Glomerular endothelial cell (primary cell): Measurements from ENCODE around the gene MICAL2. TPM values are rescaled to one million over a fixed set of nuclear protein-coding genes. Genes with fewer than 3 reads are reported as not detected.

Experiments
- DNase-seq: peaks from one replicate; pipeline ENCODE4 v3.0.0-alpha.2; 2011; ENCODE audit warnings: low read depth, low spot score; ENCODE audit errors: extremely low read depth
- total RNA-seq: library from RNA; depleted of rRNA; stranded (reverse); fragments of >200 nt; gene quantifications from 2 replicates; pipeline ENCODE4 v1.2.3, GENCODE V29; 2015

The MICAL2 gene
- total RNA-seq, 1 donor from 2014 or later: 252 TPM

GRCh38 chr11:12077535-12078280, 32.7 kb upstream of the MICAL2 start:
- DNase-seq: no peak

DNA sequence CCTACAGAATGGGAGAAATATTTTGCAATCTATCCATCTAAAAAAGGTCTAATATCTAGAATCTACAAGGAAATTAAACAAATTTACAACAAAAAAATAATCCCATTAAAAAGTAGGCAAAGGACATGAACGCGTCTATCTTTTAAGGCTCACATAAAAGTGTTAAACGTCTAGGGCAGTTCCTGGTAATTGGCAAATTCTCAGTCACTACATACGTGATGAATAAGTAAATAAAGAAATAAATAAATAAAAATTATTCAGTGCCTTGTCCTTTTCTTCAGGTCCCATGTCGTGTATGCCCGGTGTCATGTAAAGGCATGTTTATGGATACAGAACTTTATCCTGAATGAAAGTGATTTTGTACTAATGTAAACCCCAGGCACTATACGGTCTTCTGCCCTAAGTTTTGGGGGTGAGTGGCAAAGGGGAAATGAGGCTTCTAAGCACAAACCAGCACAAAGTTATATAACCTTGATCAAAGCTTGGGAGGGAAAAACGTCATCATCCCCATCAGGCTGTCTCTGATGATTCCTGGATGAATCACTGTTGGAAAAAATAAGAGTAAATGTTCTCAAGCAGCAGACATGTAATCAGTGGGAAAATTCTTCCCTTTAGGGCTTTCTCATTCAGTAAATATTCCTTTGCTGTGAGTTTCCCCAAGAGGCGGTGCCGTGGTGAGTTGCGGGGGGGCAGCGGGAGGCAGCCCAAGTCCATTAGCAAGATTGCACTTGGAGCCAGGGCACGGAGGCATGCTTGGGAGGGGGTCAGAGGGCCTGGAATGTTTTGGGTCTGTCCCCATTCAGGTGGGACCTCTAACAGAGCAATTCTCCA, 30.4 kb upstream of the MICAL2 start:
- DNase-seq: peak; percentile 91

DNA sequence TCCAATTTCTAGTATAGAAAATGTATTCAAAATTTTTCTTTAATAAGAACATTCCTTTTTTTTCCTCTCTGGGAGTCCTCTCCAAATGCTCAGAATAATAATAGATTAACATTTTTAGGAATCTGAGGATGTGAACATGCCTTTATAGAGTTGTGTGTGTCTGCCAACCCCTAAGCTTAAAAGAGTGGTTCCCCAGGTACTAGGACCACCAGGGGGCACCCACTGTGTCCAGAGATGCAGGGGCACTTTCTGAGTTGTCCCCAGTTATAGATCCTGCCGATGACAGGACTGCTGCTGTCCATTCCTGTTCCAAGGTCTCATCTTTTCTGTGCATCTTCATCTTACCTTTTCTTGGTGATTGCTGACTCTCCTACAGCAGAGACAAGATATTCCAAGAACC, 27.0 kb upstream of the MICAL2 start:
- no peak for DNase-seq

- no peak for DNase-seq
Observed at GRCh38 chr11:12084256-12084655, 26.1 kb upstream of the MICAL2 start.

DNA sequence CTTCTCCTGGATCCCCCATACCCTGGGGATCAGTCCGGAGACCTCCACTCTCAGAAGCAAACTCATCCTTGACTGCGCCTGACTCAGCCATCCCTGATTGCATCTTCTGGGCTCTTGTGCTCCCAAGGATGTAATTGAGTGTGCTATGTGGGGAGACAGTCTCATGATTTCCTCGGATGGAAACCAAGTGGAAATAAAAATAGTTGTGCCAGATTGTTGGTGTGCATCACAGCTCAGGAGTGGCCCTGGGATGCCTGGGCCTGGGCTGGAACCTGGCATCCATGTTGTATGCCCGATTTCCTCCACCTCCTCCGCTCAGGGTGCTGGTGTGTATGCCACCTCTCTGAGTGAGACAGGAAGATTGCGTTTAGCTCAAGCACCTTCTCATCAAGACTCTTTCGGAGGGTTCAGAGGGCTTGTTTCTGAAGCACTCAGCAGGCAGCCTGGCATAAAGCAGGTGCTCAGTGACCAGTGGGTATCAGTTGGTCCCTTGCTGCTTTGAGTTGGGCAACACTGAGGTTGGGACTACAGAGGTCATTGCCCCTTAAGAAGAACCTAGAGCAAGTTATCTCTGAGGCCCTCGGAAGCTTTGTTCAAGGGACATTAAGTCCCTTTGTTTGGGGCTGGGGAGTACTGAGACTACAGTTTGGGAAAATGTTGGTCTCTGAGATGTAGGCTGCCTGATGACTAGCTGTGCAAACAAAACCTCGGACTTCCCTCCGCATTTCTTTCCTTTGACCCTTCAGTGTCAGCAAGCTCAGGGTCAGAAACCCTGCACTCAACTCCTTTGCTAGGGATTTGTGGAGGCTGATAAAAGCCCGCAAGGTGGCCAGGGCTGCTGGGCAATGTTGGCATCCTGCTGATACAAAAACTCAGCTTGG, 24.8 kb upstream of the MICAL2 start:
- no peak for DNase-seq

DNA sequence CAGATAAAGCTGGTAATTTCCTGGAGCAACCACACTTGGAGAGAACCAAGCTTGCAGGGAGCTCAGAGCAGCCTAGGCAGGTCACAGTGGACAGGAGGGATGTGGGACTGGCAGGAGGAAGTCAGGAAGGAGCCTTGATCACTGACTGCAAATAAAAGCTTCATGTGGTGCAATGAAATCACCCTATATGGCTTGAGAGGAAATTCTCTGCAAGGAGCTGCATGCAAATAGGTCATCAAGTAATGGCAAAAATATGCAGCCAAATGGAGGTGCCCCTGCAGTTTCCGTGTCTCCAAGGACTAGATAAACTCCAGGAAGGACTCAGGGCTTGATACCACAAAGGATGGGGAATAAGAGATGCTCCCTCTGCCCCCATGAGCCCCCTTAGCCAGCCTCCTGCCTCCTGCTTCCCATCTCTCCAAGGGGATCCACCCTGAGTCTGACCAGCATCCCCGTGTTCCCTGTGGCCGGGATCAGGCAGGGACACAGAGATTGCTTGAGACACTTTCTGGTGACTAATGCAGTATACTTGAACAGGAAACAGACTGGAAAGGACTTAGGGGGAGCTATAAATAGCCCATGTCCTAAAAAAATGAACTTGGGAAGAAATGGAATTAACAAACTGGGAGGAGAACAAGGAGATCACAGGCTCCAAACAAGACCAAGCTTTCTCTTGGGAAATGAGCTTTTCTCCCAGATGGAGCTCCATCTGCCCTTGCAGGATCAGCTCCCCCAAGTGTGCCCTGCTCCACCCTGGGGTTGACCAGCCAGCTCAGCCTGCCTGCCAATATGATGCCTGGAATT, 23.9 kb upstream of the MICAL2 start:
- peak; percentile 87 for DNase-seq

- no peak for DNase-seq
Observed at GRCh38 chr11:12087075-12088004, 23.1 kb upstream of the MICAL2 start.

GRCh38 chr11:12088047-12088481, 22.3 kb upstream of the MICAL2 start:
- DNase-seq: no peak

DNA sequence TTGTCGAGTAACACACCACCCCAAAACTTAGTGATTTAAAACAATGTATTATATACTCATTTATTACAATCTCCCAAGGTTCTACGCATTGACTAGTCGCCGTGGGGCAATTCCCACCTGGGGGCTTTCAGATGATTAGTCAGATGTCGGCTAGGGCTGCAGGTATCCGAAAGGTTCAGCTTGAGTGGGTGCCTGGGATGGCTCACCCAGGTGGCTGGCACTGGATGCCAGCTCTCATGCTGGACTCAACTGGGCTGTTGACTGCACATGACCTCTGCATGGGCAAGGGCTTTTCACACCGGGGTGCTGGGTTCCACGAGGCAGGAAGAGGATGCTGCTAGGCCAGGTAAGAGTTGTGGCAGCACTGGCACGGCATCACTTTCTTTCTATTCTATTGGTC, 21.9 kb upstream of the MICAL2 start:
- no peak for DNase-seq

DNA sequence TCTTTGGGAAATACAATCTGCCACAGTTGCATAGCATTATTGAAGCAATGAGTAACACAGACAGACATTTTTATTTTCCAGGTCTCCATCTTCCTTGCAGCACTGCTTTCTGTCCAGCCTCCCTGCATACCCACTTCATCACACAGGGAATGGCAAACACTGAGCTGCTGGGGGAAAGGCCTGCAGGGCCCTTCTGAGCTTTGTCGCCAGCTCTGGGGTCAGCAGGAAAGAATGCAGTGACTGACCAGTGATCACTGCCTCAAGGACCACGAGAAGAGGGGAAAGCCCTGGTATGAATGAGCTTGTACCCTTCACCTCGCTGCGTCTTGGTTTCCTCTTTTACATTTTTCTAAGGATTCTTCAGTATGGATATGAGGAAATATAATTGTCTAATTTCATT, 21.3 kb upstream of the MICAL2 start:
- no peak for DNase-seq

- DNase-seq: no peak
Observed at GRCh38 chr11:12089473-12089872, 20.9 kb upstream of the MICAL2 start.

DNA sequence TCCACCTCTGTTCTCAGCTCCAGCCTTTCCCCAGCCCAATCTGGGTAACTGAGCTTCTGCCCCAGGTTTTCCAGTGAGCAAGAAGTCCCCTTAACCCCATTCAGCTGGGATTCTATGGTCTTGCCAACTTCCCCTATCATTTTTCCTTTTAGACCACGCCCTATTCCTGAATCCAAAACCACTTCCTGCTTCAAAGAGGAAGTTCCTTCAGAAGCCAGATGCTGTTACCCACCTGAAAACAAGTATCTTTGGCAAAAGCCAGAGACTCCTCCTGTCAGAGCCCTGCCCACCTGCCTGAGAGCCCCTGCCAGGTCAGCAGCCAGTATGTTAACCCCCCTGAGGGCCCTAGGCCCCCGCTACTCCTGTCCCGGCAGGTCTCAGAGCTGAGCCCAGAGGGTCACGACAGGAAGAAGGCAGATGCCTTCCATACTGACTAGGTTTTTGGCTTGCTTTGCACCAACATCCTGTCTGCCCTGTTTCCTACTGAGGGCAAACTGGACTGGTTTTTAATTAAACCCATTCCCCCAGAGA, 20.3 kb upstream of the MICAL2 start:
- DNase-seq: no peak

DNA sequence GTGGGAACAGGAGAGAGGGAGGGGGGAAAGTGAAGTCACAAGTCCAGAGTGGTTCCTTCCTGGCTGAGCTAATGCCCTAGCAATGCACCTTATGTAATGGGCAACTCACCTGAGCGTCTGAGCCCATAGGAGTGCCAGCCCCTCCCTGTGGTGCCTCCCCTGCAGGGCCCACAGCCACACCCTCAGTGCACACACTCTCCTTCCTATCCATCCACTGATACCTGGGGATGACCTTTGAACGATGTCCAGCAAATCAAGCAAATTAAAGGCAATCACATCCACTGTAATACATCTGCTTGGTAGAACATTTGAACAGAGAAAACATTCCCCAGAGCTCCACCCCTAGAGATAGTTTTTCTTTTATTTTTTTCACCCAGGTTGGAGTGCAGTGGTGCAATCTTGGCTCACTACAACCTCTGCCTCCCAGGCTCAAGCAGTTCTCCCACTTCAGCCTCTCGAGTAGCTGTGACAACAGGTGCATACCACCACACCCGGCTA, 19.6 kb upstream of the MICAL2 start:
- no peak for DNase-seq

DNA sequence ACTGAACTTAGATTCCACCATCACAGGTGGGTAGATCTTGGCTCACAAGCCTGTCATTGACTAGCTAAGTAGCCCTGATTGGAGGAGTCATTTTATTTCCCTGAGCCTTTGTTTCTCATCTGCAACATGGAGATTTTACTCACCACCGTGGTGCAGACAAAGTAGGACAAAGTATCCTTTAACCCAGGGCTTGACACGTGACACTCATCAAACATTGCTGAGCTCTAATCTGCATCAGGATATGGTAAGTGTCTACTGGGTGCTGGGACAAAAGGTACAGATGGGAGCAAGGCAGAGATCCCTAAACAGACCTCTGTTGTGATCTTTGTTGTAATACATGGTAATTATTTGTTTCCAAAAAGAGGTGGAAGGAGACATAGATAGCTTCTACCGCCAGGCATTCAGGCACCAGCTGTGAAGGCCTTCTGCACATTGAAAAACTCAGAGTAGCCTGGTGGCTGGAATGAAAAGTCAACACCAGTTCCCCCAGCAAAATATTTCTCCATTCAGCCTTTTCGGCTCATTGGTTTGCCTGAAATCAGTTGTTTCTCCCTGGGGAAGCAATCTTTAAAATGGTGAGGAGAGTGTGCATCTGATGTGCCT, 18.3 kb upstream of the MICAL2 start:
- no peak for DNase-seq

DNA sequence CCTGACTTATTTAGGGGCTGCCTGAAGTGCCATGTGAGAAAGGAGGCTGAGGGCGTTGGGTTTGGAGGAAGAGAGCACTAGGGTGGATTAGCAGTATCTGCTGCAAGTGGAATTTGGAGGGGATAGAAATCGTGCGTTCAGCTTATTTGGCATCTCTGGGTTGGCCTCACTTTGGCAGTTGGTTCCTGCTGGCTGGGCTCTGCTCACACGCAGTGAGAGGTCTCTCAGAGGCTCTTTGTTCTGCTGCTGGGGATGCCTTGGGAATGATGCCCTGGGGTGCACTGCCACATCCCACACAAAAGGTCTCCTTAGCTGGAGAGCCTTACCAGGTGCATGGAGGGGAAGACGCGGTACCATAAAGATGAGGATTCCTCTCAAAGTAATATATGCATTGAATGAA, 17.7 kb upstream of the MICAL2 start:
- no peak for DNase-seq

DNA sequence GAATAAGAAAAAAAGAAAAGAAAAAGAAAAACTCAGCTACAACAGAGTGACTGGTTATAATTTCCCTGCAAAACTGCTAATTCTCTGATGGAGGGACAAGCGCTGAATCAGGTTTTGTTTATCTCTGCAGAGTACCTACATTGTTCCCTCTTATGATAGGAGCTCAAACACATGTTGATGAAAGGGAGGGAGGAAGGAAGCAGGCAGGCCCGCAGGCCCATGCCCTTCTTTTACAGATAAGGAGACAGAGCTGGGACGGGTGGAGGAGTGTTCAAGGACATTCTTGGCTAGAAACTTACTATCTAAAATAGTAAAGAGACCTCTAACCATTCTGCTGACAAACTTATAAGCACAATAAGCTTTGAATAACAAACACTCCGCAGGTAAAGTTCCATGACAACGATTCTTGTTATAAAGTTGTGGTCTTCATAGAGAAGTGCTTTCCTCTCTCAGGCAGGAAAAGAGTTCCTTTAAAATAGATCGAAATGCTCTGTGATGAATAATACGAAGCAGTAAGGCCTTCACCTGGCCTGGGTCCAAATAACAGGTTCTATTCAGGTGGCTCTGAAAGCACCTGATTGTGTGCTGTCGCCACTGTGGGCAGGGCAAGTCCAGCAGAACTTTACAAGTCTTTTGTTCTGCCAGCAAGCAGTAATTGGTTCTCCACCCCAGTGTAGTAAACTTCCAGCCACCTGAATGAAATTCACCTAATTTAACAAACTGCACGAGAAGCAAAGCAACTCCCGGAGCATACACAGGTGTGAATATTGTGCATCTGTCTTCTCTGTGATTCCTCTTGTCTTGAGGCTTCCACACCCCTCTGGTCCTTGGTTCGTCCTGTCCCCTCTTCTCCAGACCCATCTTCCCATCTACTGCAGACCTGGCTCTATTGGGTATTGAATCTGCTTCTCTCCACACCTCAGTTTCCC, 15.3 kb upstream of the MICAL2 start:
- no peak for DNase-seq

GRCh38 chr11:12097219-12097618, 13.2 kb upstream of the MICAL2 start:
- DNase-seq: no peak
